SK-N-SH (cell line): Measurements from ENCODE around the gene ATF6B.
"Not testable (repeated sequence)": the region's sequence is repeated elsewhere in the genome, so short reads cannot be mapped to it uniquely, and the experiment has no call there.

Experiments used
- GATA2 ChIP-seq: sonication (generic); formaldehyde crosslinking; IDR thresholded peaks from 2 replicates; pipeline ENCODE4 v1.5.0; 2020; ENCODE audit warnings: mild to moderate bottlenecking, missing genetic modification reagents
- JUND ChIP-seq: IDR thresholded peaks from 2 replicates; pipeline ENCODE4 v1.4.0; 2012
- POLR2AphosphoS5 ChIP-seq: IDR thresholded peaks from 2 replicates; pipeline ENCODE4 v1.6.1; 2012; ENCODE audit warnings: low read depth, low read length
- RAD21 ChIP-seq: IDR thresholded peaks from 2 replicates; pipeline ENCODE4 v1.6.1; 2012; ENCODE audit warnings: mild to moderate bottlenecking, low read length
- RXRA ChIP-seq: IDR thresholded peaks from 2 replicates; pipeline ENCODE4 v1.4.0; 2012; ENCODE audit warnings: low read depth, mild to moderate bottlenecking, borderline replicate concordance
- TAF1 ChIP-seq: IDR thresholded peaks from 2 replicates; pipeline ENCODE4 v1.6.1; 2012; ENCODE audit warnings: low read depth, mild to moderate bottlenecking, low read length, moderate library complexity, borderline replicate concordance
- TCF12 ChIP-seq: IDR thresholded peaks from 2 replicates; pipeline ENCODE4 v1.4.0; 2012
- TEAD4 ChIP-seq: IDR thresholded peaks from 2 replicates; pipeline ENCODE4 v1.4.0; 2012; ENCODE audit warnings: mild to moderate bottlenecking, borderline replicate concordance; ENCODE audit not compliant: insufficient read depth
- YY1 ChIP-seq: IDR thresholded peaks from 2 replicates; pipeline ENCODE4 v1.4.0; 2012; ENCODE audit warnings: low read depth, mild to moderate bottlenecking
- TF ChIP-seq, protein P1 (sequence below): fragments of 200-600 bp; sonication (generic); IDR thresholded peaks from 2 replicates; pipeline ENCODE4 v1.6.1; 2017; ENCODE audit warnings: antibody characterized with exemption, mild to moderate bottlenecking, moderate library complexity
- TF ChIP-seq, protein P2 (sequence below): IDR thresholded peaks from 2 replicates; pipeline ENCODE4 v1.4.0; 2012; ENCODE audit warnings: low read depth, borderline replicate concordance
- TF ChIP-seq, protein P3 (sequence below): IDR thresholded peaks from 2 replicates; pipeline ENCODE4 v1.4.0; 2012; ENCODE audit warnings: low read depth, borderline replicate concordance

DNA sequence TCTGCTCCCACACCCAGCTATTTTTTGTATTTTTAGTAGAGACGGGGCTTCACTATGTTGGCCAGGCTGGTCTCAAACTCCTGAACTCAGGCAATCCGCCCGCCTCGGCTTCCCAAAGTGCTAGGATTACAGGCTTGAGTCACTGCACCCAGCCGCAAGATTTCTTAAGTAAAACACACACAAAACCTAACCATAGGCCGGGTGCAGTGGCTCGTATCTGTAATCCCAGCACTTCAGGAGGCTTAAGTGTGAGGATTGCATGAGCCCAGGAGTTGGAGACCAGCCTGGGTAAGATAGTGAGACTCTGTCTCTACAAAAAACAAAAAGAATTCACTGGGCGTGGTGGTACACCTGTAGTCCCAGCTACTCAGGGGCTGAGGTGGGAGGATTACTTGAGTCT is 27.8 kb downstream of the ATF6B start:
- TF ChIP-seq, protein P1, sequence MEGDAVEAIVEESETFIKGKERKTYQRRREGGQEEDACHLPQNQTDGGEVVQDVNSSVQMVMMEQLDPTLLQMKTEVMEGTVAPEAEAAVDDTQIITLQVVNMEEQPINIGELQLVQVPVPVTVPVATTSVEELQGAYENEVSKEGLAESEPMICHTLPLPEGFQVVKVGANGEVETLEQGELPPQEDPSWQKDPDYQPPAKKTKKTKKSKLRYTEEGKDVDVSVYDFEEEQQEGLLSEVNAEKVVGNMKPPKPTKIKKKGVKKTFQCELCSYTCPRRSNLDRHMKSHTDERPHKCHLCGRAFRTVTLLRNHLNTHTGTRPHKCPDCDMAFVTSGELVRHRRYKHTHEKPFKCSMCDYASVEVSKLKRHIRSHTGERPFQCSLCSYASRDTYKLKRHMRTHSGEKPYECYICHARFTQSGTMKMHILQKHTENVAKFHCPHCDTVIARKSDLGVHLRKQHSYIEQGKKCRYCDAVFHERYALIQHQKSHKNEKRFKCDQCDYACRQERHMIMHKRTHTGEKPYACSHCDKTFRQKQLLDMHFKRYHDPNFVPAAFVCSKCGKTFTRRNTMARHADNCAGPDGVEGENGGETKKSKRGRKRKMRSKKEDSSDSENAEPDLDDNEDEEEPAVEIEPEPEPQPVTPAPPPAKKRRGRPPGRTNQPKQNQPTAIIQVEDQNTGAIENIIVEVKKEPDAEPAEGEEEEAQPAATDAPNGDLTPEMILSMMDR = not testable (repeated sequence)
- not testable (repeated sequence) for TF ChIP-seq TEAD4; RAD21; GATA2 (CRISPR knock-in tag); TAF1; RXRA; JUND; YY1; POLR2AphosphoS5; TCF12
- TF ChIP-seq, protein P2, sequence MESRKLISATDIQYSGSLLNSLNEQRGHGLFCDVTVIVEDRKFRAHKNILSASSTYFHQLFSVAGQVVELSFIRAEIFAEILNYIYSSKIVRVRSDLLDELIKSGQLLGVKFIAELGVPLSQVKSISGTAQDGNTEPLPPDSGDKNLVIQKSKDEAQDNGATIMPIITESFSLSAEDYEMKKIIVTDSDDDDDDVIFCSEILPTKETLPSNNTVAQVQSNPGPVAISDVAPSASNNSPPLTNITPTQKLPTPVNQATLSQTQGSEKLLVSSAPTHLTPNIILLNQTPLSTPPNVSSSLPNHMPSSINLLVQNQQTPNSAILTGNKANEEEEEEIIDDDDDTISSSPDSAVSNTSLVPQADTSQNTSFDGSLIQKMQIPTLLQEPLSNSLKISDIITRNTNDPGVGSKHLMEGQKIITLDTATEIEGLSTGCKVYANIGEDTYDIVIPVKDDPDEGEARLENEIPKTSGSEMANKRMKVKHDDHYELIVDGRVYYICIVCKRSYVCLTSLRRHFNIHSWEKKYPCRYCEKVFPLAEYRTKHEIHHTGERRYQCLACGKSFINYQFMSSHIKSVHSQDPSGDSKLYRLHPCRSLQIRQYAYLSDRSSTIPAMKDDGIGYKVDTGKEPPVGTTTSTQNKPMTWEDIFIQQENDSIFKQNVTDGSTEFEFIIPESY = not testable (repeated sequence)
- TF ChIP-seq, protein P3, sequence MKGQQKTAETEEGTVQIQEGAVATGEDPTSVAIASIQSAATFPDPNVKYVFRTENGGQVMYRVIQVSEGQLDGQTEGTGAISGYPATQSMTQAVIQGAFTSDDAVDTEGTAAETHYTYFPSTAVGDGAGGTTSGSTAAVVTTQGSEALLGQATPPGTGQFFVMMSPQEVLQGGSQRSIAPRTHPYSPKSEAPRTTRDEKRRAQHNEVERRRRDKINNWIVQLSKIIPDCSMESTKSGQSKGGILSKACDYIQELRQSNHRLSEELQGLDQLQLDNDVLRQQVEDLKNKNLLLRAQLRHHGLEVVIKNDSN = not testable (repeated sequence)
